ENCODE results near the gene NELL1. TPM values are rescaled to one million over a fixed set of nuclear protein-coding genes. Genes with fewer than 3 reads are reported as not detected.

Gene NELL1
- total and polyA plus RNA-seq, 2 experiments from 2014 or later: 8.9 to 20.1 TPM

- TF ChIP-seq EZH2 (IDR thresholded peaks at IDR 0.05; ENCODE audit: borderline replicate concordance) (no peak), EZH2phosphoT487 (IDR thresholded peaks at IDR 0.05; ENCODE audit: low read depth, severe bottlenecking, unreplicated experiment) (no peak), CTCF (IDR thresholded peaks at IDR 0.05; ENCODE audit: poor library complexity) (no peak)
- no peak overlapping the region for H3K4me2 ChIP-seq
- no peak overlapping the region for H3K27ac ChIP-seq
- H4K20me1 ChIP-seq (ENCODE audit: insufficient read depth, poor library complexity, severe bottlenecking): no peaks in the 10 kb centered on the region
- no peaks in the 10 kb centered on the region for H3K79me2 ChIP-seq
- no peaks in the 10 kb centered on the region for H3K9me2 ChIP-seq (replicated peaks; ENCODE audit: insufficient read depth)
- no peaks in the 10 kb centered on the region for H3K9me3 ChIP-seq (ENCODE audit: low read depth)
- DNase-seq (ENCODE audit: low spot score): no peak
- no peaks in the 10 kb centered on the region for H3K4me1 ChIP-seq (ENCODE audit: insufficient read depth)
- no peaks in the 10 kb centered on the region for H3K36me3 ChIP-seq (replicated peaks; ENCODE audit: insufficient read depth, low read depth)
- no peak overlapping the region for H3K4me3 ChIP-seq
- H3K27me3 ChIP-seq: no peaks in the 10 kb centered on the region
- WGBS (ENCODE audit: low lambda C conversion rate, missing lambda C conversion rate): 53% methylated on average over 1 of the region's 1 CpG
- H2AFZ ChIP-seq: no peak overlapping the region
Observed at GRCh38 chr11:20715464-20715863, 46.1 kb downstream of the NELL1 start.

GRCh38 chr11:20715931-20716330 lies 46.5 kb downstream of the NELL1 start:
- Histone ChIP-seq H3K9me2 (replicated peaks; ENCODE audit: insufficient read depth) (no peaks in the 10 kb centered on the region), H2AFZ (no peak overlapping the region), H3K27me3 (no peaks in the 10 kb centered on the region), H4K20me1 (ENCODE audit: insufficient read depth, poor library complexity, severe bottlenecking) (no peaks in the 10 kb centered on the region), H3K4me3 (no peak overlapping the region), H3K4me1 (ENCODE audit: insufficient read depth) (no peaks in the 10 kb centered on the region), H3K79me2 (no peaks in the 10 kb centered on the region), H3K27ac (no peak overlapping the region), H3K9me3 (ENCODE audit: low read depth) (no peaks in the 10 kb centered on the region), H3K4me2 (no peak overlapping the region), H3K36me3 (replicated peaks; ENCODE audit: insufficient read depth, low read depth) (no peaks in the 10 kb centered on the region)
- TF ChIP-seq CTCF (IDR thresholded peaks at IDR 0.05; ENCODE audit: poor library complexity): no peak
- no peak for TF ChIP-seq EZH2phosphoT487 (IDR thresholded peaks at IDR 0.05; ENCODE audit: low read depth, severe bottlenecking, unreplicated experiment)
- TF ChIP-seq EZH2 (IDR thresholded peaks at IDR 0.05; ENCODE audit: borderline replicate concordance): no peak
- WGBS (ENCODE audit: low lambda C conversion rate, missing lambda C conversion rate): 86% methylated on average over 3 of the region's 3 CpGs
- DNase-seq (ENCODE audit: low spot score): no peak

GRCh38 chr11:20719821-20720220 lies 50.4 kb downstream of the NELL1 start:
- 66% methylated on average over 2 of the region's 2 CpGs for WGBS (ENCODE audit: low lambda C conversion rate, missing lambda C conversion rate)

More at GRCh38 chr11:20719821-20720220, 50.4 kb downstream of the NELL1 start:
- no peaks in the 10 kb centered on the region for H3K36me3 ChIP-seq (replicated peaks; ENCODE audit: insufficient read depth, low read depth)
- TF ChIP-seq CTCF (IDR thresholded peaks at IDR 0.05; ENCODE audit: poor library complexity): no peak
- no peak for TF ChIP-seq EZH2phosphoT487 (IDR thresholded peaks at IDR 0.05; ENCODE audit: low read depth, severe bottlenecking, unreplicated experiment)
- no peak for TF ChIP-seq EZH2 (IDR thresholded peaks at IDR 0.05; ENCODE audit: borderline replicate concordance)
- H3K79me2 ChIP-seq: no peaks in the 10 kb centered on the region
- no peak for DNase-seq (ENCODE audit: low spot score)
- H3K4me1 ChIP-seq (ENCODE audit: insufficient read depth): no peaks in the 10 kb centered on the region
- H3K27me3 ChIP-seq: no peaks in the 10 kb centered on the region
- no peak overlapping the region for H2AFZ ChIP-seq
- H3K9me3 ChIP-seq (ENCODE audit: low read depth): no peaks in the 10 kb centered on the region
- H3K27ac ChIP-seq: no peak overlapping the region
- H3K4me2 ChIP-seq: no peak overlapping the region
- H3K4me3 ChIP-seq: no peak overlapping the region
- no peaks in the 10 kb centered on the region for H3K9me2 ChIP-seq (replicated peaks; ENCODE audit: insufficient read depth)
- H4K20me1 ChIP-seq (ENCODE audit: insufficient read depth, poor library complexity, severe bottlenecking): no peaks in the 10 kb centered on the region

Data from hepatocyte (in vitro differentiated cells).